Inferior parietal cortex (tissue), 1 donor: ENCODE data around the gene PKD1L1.
"Not testable (repeated sequence)": the region's sequence is repeated elsewhere in the genome, so short reads cannot be mapped to it uniquely, and the experiment has no call there.

Source experiments
- DNase-seq: peaks from one replicate; pipeline ENCODE4 v3.0.0-alpha.2; 2016; ENCODE audit errors: extremely low spot score

The PKD1L1 gene

DNA sequence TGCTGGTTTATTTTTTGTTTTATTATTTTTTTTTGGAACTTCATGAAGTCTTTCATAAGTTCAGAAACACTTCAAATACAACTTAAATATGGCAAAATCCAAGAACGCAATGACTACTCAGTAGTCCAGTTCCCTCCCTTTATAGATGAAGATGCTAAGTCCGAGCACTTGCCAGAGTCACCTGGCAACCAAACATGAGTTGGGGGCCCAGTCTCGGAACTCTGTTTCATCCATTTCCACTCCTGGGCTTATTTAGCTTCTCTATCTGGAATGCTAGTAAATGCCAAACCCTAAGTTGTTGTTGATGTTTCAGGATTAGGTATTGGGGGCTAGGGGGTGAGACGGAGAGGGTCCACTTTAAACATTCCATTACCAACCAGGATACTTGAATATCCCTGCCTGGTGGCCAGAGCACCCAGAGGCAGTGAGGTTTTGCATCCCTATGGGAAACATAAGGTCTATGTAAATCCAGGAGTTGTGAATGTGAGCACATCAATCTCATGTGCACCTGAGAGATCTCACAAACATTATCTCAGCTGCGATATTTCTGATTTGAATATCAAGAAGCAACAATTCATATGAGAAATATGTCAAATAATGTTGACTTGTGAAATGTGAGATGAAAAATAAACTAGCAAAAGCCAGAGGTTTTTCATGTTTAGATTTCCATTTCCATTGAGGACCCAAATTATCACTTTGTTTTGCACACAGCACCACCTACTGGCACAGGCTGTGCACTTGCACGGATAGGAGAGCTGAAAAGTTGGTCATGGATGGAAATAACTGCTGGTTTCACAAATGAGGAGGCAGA lies 129.3 kb downstream of the PKD1L1 start:
- DNase-seq = peak; percentile 93

DNA sequence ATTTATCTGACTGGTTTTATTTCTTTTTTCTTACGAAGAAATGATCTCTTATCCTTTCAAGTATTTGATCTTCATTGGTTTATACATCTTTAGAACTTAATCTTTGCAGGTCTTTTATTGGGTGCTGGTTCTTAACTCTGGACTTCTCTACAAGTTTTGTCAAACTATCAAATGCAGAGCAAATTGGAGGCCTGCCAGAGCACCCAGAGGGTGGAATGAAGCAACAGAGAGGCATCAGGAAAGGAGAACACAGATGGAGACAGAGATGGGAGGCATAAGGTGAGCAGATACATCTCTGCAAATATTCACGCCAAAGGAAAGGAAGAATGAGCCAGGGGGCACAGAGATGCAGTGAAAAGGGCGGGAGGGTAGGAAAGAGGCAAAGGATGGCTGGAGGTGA lies 130.3 kb downstream of the PKD1L1 start:
- DNase-seq = no peak

- DNase-seq = no peak
Measured at GRCh38 chr7:47816647-47817046, 131.6 kb downstream of the PKD1L1 start.

DNA sequence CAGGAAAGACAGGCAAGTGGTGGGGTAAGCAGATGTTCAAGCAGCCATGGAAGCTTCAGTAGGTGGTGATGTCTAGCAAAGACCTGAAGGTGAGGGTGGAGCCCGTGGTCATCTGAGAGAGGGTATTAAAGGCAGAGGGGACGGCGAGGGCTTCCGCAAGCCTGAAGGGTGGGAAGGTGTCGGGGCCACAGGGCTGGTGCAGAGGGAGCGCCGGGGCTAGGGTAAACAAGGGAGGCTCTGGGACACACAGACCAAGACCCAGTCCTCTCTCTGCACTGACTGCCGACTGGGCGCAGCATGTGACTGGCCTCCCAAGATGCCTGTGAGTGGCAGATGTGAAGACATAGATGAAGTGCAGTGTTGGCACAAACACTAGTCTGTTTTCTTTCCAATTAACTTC lies 132.4 kb downstream of the PKD1L1 start:
- DNase-seq = no peak

DNA sequence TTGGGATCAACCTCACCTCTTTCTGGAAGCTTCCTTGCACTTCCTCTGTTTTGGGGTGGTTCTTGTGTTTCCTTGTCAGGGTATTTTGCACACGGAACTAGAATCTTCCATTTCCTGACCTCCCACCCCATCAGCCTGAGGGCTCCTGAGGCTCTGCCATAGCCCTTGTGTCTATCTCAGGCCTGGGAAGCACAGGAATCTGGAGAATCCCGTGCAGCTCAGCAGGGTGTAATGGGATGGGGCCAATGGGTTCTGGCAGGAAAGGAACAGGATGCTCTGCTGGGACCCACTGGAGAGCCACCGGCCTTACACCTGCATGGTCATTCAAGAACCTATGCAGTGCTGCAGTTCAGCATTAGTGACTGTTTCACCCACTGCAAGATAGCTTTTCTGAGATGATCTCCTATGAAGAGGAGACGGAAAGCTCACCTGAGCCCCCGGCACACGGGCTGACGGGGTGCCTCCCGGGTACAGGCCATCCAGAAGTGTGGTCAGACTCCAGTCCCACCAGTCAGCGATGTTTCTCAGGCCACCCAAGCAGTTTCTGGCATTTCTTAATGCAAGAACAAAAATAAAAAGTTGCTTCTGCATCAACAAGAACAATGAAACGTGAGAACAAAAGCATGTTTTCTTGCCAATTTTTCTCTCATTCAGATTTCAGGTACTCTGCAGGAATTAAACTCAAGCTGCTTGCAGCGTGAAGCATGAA lies 133.2 kb downstream of the PKD1L1 start:
- no peak for DNase-seq

DNA sequence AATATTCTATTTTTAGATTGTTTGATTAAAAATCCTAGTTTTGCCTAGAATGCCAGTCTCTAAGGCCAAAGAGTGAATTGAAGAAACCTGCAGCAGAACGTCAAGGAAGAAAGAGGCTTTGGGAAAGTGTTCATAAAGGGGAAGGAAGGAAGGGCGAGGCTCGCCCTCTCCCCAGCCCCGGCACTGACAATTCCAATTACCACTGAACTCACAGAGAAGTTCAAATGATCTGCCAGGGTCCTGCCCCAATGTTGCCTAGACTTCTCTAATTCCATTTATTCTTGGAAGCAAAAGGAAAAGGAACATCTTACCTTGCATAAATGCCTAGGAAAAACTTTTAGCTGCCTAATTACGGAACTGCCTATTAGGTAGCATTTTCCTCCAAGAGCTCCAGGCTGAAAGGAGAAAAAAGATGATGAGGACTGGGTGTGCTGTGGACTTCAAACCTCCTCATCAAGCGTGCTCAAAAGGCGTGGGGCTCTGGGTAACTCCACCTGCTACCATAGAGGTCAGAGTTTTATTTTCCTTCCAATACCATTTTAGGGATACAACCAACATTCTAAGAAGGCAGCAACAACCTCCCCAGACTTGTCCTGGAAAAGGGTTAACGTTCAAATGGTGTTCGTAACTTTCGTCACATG lies 134.5 kb downstream of the PKD1L1 start:
- no peak for DNase-seq

GRCh38 chr7:47812429-47813136 lies 135.7 kb downstream of the PKD1L1 start:
- DNase-seq = no peak

DNA sequence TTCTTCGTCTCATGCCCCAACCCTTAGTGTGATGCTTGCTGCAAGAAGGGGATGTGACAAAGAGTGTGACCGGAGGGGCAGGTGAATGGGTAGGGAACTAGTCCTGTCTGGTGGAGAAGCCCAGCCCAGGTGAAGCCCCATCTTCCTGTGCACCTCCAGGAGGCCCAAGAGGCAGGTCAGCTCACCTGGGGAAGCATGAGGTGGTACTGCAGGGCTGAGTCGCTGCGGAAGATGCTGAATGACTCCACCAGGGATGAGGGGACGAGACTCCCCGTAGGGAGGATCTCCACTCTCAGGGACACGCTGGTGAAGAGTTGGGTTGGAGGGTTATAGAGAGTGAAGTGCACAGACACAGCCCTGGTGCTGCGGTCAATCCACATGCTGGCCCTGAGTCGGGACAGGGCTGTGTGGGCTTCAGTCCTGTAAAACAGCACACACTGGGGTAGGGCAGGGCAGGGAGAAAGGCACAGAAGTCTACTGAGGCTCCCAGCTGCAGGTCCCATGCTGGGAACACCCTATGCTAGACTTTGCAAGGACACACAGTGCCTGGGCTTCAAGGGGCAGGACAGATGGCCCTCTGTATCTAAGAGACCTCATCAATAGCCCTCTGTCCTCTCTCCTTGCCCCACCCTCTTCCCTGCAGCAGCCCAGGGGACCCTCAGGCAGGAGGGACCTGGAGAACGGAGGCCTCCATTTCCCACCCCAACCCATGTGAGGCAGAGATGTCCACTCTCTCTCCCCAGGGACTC lies 136.5 kb downstream of the PKD1L1 start:
- DNase-seq = no peak

GRCh38 chr7:47809387-47809786 lies 138.9 kb downstream of the PKD1L1 start:
- no peak for DNase-seq

DNA sequence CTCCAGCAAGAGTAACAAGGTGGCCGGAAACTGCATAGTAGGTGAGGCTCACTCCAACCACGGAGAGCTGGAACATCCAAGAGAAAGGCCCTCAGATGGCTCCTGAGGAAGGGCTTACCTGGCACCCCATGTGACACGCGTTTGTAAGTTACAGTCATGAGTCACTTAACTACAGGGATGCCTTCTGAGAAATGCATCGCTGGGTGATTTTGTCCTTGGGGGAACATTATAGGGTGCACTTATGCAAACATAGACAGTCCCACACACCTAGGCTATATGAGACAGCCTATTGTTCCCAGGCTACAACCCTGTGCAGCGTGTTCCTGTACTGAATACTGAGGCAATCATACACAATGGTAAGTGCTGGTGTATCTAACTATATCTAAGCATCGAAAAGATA lies 139.9 kb downstream of the PKD1L1 start:
- DNase-seq = no peak

DNA sequence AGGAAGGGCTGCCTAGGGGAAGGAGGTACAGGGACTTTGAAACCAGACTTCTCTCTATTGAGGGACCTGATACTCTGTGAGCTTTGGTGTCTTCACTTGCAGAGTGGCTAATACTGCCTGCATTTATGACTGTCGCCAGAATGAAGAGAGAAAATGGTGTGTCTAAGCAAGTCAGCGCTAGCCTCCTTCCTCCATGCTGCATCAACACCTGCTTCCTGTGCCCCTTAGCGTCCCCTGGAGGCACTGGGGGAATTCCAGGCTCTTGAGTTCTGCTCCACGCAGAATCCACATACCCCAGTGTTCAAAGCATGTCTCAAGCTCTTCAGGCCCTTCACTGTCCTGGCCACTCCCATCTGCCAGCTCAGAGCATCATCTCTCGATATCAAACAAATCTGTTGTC lies 140.5 kb downstream of the PKD1L1 start:
- DNase-seq = no peak

- DNase-seq = no peak
Measured at GRCh38 chr7:47807126-47807525, 141.1 kb downstream of the PKD1L1 start.

DNA sequence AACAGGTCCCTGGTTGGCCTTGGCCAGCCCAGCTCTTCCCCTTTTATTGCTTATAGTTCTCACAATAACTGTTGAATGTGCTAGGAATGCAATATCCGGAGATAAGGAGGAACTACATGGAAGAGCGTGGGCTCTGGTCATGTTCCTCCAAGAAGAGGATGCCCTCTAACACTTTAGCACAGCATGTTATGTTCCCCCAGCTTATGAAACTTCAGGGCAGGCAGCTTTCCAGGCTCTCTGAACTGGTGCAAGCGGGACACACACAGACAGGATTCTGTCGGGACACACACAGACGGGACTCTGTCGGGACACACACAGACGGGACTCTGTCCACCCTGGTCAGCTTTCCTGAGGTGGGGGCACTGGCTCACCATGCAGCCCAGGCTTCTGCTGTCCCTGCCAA lies 141.6 kb downstream of the PKD1L1 start:
- DNase-seq = no peak

- no peak for DNase-seq
Measured at GRCh38 chr7:47804767-47805545, 143.3 kb downstream of the PKD1L1 start.

DNA sequence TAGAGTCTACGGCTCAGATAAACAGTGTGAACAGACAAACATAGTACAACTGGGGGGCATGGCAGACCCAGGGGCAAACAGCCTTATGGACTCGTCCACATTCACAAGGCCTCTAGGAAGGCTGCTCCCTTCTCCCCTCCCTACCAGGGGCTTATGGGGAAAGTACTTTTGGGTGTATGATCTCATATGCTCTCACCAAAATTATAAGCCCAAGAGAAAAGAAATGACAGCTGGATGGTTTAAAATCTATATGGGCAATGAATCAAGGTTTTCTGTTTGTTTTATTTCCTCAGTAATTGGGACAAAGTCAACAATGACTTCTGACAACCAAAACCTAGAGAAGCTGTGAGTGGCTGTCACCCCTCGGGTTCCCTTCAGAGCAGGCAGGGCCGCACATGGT lies 144.4 kb downstream of the PKD1L1 start:
- no peak for DNase-seq

DNA sequence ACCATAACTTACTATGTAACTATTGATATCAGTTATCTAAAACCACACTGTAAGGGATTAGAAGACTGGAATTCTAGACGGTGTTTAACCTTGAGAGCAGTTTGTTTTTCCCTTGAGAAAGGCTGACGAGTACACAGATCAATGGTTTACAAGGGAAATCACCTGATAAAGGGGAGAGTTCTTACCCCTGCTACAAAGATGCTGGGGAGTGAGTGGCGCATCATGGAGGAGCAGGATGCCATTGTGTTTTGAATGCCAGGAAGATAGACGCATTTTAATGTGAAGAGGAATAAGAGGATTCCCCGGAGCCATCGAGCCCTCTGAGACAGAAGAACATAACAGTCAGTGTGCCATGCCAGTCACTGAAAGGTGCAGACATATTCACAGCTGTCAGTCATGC lies 145.2 kb downstream of the PKD1L1 start:
- no peak for DNase-seq

GRCh38 chr7:47801423-47801822 lies 146.8 kb downstream of the PKD1L1 start:
- no peak for DNase-seq

DNA sequence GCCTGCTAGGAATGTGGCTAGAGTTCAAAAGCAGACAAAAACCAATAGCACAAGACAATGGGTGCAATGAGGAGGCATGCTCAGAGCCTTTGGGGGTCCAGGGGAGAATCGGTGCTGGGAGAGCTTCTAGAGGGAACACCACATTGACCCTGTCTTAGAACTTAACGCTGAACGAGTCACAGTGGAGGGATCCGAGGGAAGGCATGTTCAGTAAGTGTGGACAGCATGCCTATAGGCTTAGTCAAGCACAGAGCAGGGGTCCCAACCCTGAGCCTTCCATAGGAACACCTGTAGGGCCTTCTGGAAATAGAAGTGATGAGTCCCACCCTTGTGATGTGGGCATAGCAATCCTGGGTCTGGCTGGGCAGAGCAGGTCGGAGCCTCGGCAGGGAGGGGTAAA lies 148.7 kb downstream of the PKD1L1 start:
- no peak for DNase-seq

- DNase-seq = no peak
Measured at GRCh38 chr7:47796347-47796746, 151.9 kb downstream of the PKD1L1 start.

DNA sequence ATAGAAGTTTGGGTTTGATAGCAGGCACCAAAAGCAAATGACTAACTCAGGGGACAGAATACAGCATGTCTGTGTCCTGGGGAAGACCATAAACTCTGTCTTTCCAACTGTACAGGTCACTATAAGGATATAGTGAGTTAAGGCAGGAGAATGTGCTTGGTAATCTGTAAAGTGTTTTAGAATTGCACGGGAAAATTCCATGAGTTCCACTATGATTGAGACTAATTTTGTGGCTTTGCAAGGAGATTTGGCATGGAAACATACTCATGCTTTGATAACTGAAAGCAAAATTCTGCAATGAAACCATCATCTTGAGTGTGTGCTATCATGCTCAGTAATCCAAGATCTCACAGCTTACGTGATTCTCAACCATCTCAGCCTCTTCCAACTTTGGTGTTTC lies 152.6 kb downstream of the PKD1L1 start:
- DNase-seq = no peak

- not testable (repeated sequence) for DNase-seq
Measured at GRCh38 chr7:47795126-47795525, 153.1 kb downstream of the PKD1L1 start.
